ENCODE results near the gene PPM1H.

The PPM1H gene

GRCh38 chr12:62931477-62931876, 3.5 kb downstream of the PPM1H start:
- Histone ChIP-seq H3K4me2 (ENCODE audit: low read length) (no peak overlapping the region), H2AFZ (ENCODE audit: low read length) (no peak overlapping the region), H3K9me3 (ENCODE audit: low read length) (no peaks in the 10 kb centered on the region), H3K36me3 (ENCODE audit: insufficient read depth, low read length) (no peaks in the 10 kb centered on the region), H3K9me2 (ENCODE audit: low read depth, low read length) (no peaks in the 10 kb centered on the region), H3F3A (ENCODE audit: insufficient read depth, low read length) (no peaks in the 10 kb centered on the region), H4K20me1 (ENCODE audit: insufficient read depth, low read length) (no peaks in the 10 kb centered on the region), H3K9ac (ENCODE audit: low read length) (no peak overlapping the region), H3K4me1 (ENCODE audit: insufficient read depth, low read length, severe bottlenecking) (peaks cover 10% of the 10 kb centered on the region), H3K27ac (ENCODE audit: low read depth, low read length, poor library complexity, severe bottlenecking) (no peak overlapping the region), H3K79me2 (ENCODE audit: insufficient read depth, low read length) (no peaks in the 10 kb centered on the region), H3K27me3 (ENCODE audit: insufficient read depth, low read length) (no peaks in the 10 kb centered on the region), H3K4me3 (ENCODE audit: low read depth, low read length, poor library complexity, severe bottlenecking) (no peak overlapping the region)
- no peak for TF ChIP-seq EZH2 (IDR thresholded peaks at IDR 0.05; ENCODE audit: borderline replicate concordance, low read length)
- TF ChIP-seq, protein P1, sequence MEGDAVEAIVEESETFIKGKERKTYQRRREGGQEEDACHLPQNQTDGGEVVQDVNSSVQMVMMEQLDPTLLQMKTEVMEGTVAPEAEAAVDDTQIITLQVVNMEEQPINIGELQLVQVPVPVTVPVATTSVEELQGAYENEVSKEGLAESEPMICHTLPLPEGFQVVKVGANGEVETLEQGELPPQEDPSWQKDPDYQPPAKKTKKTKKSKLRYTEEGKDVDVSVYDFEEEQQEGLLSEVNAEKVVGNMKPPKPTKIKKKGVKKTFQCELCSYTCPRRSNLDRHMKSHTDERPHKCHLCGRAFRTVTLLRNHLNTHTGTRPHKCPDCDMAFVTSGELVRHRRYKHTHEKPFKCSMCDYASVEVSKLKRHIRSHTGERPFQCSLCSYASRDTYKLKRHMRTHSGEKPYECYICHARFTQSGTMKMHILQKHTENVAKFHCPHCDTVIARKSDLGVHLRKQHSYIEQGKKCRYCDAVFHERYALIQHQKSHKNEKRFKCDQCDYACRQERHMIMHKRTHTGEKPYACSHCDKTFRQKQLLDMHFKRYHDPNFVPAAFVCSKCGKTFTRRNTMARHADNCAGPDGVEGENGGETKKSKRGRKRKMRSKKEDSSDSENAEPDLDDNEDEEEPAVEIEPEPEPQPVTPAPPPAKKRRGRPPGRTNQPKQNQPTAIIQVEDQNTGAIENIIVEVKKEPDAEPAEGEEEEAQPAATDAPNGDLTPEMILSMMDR (IDR thresholded peaks at IDR 0.05; ENCODE audit: low read length): no peak

DNA sequence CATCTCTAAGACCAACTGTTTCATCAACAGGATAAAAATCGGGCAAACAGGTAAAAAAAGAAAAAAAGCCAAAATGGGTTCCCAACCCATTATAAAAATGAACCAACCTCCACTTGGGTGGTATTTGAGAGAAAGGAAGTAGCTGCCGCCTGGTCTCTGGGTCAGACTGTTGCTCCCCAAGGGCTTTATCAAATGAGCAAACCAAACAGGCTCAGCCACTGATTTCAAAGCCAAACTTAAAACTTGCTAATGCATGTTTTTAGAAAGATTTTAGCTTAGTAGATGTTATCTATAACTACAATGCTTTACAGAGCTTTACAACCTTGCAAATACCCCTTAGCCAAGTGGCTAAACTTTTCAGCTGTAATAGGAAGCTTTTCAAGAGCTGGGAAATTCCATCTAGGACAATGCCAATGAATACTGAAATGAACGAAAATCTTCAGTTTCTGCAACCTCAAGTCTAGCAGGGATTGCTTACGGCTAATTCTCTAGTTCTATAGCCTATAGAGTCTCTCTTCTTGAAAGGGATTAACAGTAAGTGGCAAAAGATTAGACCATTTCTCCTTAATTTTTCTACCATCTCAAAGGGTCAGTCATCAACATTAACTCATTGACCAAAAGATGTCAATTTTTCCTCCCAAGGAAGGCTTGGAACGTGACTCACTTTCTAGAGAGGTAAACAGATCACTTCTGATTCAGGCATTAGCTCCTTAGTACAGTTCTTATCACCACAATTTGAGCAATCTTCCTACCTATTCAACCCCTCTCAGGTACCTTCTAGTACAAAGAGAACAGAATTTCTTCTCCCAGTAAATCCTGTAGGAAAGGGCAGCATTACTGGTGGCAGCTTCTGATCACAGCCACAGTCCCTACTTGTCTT, 4.2 kb downstream of the PPM1H start:
- H3K9me2 ChIP-seq (ENCODE audit: low read depth, low read length): no peaks in the 10 kb centered on the region
- no peaks in the 10 kb centered on the region for H3K36me3 ChIP-seq (ENCODE audit: insufficient read depth, low read length)
- no peak overlapping the region for H3K9ac ChIP-seq (ENCODE audit: low read length)
- H3K4me1 ChIP-seq (ENCODE audit: insufficient read depth, low read length, severe bottlenecking): peaks cover 10% of the 10 kb centered on the region
- H3K4me3 ChIP-seq (ENCODE audit: low read depth, low read length, poor library complexity, severe bottlenecking): no peak overlapping the region
- no peak overlapping the region for H3K27ac ChIP-seq (ENCODE audit: low read depth, low read length, poor library complexity, severe bottlenecking)
- no peaks in the 10 kb centered on the region for H3F3A ChIP-seq (ENCODE audit: insufficient read depth, low read length)
- H3K4me2 ChIP-seq (ENCODE audit: low read length): no peak overlapping the region
- no peaks in the 10 kb centered on the region for H3K27me3 ChIP-seq (ENCODE audit: insufficient read depth, low read length)
- H3K9me3 ChIP-seq (ENCODE audit: low read length): no peaks in the 10 kb centered on the region
- H2AFZ ChIP-seq (ENCODE audit: low read length): no peak overlapping the region
- H3K79me2 ChIP-seq (ENCODE audit: insufficient read depth, low read length): no peaks in the 10 kb centered on the region
- TF ChIP-seq EZH2 (IDR thresholded peaks at IDR 0.05; ENCODE audit: borderline replicate concordance, low read length): no peak
- TF ChIP-seq, protein P1 (IDR thresholded peaks at IDR 0.05; ENCODE audit: low read length): no peak
- H4K20me1 ChIP-seq (ENCODE audit: insufficient read depth, low read length): no peaks in the 10 kb centered on the region

DNA sequence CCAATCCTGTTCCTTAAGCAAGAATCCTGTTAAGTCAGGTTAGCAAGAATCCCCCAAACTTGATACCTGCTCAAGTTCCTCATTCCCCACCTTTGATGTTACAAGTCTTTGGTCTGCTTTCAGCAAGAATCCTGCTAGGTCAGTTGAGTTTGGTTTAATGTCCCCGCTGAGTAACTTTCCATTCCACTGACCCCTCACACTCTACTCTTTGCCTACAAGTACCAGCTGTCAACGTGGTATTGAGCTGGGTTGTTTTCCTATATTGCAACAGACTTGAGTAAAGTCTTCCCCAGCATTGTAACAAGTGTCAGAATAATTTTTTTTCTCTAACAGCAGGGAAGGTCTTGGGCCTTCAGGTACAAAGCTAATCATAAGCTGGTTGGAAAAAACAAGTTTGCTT, 6.3 kb downstream of the PPM1H start:
- Histone ChIP-seq H3K36me3 (ENCODE audit: insufficient read depth, low read length) (no peaks in the 10 kb centered on the region), H3F3A (ENCODE audit: insufficient read depth, low read length) (no peaks in the 10 kb centered on the region), H2AFZ (ENCODE audit: low read length) (no peak overlapping the region), H3K4me3 (ENCODE audit: low read depth, low read length, poor library complexity, severe bottlenecking) (no peak overlapping the region), H3K9me3 (ENCODE audit: low read length) (no peaks in the 10 kb centered on the region), H3K27me3 (ENCODE audit: insufficient read depth, low read length) (no peaks in the 10 kb centered on the region), H3K27ac (ENCODE audit: low read depth, low read length, poor library complexity, severe bottlenecking) (no peak overlapping the region), H3K79me2 (ENCODE audit: insufficient read depth, low read length) (no peaks in the 10 kb centered on the region), H3K9ac (ENCODE audit: low read length) (no peak overlapping the region), H4K20me1 (ENCODE audit: insufficient read depth, low read length) (no peaks in the 10 kb centered on the region), H3K4me1 (ENCODE audit: insufficient read depth, low read length, severe bottlenecking) (no peaks in the 10 kb centered on the region), H3K9me2 (ENCODE audit: low read depth, low read length) (no peaks in the 10 kb centered on the region), H3K4me2 (ENCODE audit: low read length) (no peak overlapping the region)
- TF ChIP-seq, protein P1 (IDR thresholded peaks at IDR 0.05; ENCODE audit: low read length): no peak
- no peak for TF ChIP-seq EZH2 (IDR thresholded peaks at IDR 0.05; ENCODE audit: borderline replicate concordance, low read length)

Measured in OCI-LY1 (cell line).